TTC549 (cell line): ENCODE results near the gene PLCD4.

Experiments used
- FAIRE-seq: peaks from 2 replicates; lab custom pipeline; 2012; peaks lifted over from hg19 to GRCh38; lab: Jason Lieb, UNC

The PLCD4 gene

GRCh38 chr2:218607436-218608115 lies at the start of gene PLCD4:
PLCD4 (plus strand) TSS chr2:218607899; CDS start chr2:218615740, 7,841 bp downstream.
- FAIRE-seq = no peak

GRCh38 chr2:218557941-218558340 lies 49.8 kb upstream of the PLCD4 start:
- no peak for FAIRE-seq

GRCh38 chr2:218558986-218559385 lies 48.7 kb upstream of the PLCD4 start:
- no peak for FAIRE-seq

GRCh38 chr2:218564056-218564455 lies 43.6 kb upstream of the PLCD4 start:
- no peak for FAIRE-seq

- FAIRE-seq = no peak
Measured at GRCh38 chr2:218566296-218566695, 41.4 kb upstream of the PLCD4 start.

DNA sequence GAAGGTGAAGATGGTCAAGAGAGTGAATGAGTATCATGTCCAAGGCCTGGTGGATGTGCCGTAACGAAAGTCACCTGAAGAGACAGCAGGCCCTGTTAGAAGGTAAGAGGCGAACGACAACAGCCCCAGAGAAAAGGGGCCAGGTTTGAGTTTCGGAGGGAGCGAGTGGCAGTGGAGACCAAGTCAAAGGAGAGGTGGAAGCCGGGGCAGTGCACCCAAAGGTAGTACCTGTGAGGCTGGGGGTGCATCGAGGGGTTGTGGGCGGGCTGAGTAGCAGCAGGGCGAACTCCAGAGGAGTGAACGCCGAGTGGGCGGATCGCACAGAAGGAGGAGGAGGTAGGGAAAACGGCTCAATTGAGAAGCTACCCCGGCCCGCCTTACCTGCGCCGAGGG lies 39.9 kb upstream of the PLCD4 start:
- no peak for FAIRE-seq

DNA sequence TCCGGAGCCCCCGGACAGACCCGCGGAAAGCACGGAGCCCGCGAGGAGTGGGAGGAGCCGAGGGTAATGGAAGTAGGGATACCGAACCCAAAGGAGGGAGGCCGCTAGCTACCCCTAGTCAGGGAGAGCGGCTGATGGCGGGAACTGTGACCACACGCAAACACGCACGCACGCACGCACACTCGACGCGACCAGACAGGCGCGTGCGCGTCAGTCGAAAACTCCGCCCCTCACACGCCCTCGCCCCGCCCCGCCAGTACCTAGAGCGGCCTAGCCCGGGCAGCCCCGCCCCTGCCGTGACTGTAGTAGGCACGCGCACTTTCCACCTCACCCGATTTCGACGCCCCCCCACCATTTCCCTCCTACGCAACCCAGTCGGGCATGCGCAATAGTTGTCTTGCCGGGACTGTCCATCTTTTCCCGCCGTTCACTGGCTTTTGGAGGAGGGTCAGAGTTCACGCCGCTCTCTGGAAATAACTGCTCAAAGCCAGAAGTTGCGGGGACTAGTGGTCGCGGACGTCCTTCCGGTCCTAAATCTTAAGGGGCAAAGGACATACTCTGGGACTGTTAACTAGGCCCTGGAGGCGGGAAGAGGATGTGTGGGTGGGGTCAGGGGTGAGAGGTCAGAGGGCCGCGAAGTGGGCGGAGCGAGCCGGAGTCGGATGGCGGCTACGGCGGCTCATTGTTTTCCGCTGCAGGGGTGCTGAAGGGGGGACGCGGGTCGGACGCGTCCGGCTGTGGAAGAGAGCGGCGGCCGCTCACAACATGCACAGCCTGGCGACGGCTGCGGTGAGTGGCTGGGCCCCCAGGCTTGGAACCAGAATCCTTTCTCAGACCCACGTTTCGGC lies 39.3 kb upstream of the PLCD4 start, which contains the start of the genes CNOT9 and USP37:
TSS of gene CNOT9 (plus strand) at position 650 of the 848 bp plus-strand sequence. CDS start at position 766, 116 bp downstream.
TSS of gene USP37 (minus strand) at position 162 of the 848 bp plus-strand sequence. CDS start 9,698 bp downstream, outside the sequence.
- FAIRE-seq = peak; percentile 85

DNA sequence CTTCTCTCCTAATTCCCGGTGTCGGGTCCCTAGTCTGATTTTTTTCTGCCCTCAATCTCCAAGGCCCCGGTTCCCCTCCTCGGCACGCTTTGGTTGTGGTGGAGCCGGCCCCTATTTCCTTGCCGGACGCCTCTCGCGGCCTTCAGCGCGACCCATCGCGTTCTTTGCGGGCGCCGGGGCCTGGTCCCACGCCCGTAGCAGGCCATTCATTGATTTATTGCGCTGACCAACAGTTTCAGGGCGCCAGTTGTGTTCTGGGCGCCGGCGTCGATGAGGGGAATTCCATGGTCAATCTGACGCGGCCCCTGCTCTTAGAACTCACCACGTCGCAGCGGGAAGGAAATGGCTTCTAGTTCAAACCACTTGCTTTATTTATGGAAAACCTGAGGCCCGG lies 38.7 kb upstream of the PLCD4 start:
- FAIRE-seq = no peak

DNA sequence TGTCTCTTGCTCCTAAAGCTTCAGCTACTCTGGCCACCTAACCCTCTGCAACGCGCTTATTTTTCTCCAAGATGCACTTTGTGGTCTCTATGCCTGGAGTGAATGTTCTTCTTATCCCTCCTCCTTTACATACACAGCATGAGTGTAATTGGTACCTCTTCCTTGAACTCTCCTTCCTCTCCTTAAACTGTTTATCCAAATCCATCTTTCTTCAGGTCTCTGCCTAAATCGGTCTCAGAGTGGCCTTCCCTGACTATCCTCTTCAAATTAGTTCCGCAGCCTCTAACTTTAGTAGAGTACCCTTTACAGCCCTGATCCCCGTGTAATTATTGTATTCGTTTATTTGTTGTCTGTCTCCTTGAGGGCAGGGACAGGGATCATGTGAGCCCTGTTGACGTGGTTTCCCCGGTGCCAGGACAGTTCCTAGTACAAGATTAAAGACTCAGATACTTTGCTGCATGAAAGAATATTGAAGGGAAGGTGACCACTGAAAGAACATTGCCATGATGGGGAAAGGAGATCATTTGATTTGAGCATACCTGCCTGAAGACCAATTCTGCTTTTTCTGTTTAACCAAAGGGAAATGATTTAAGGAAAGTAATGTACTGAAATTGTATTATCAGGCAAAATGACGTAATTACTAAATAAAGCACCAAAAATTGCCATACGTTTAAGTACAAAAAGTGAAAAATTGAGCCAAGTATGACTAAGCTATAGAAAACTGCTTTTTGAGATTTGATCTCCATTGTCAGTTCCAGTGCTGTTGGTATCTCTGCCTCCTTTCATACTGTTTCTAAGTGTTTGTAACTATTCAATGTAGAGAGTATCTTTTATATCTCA lies 37.8 kb upstream of the PLCD4 start:
- FAIRE-seq = no peak

- no peak for FAIRE-seq
Measured at GRCh38 chr2:218570850-218571249, 36.8 kb upstream of the PLCD4 start.

DNA sequence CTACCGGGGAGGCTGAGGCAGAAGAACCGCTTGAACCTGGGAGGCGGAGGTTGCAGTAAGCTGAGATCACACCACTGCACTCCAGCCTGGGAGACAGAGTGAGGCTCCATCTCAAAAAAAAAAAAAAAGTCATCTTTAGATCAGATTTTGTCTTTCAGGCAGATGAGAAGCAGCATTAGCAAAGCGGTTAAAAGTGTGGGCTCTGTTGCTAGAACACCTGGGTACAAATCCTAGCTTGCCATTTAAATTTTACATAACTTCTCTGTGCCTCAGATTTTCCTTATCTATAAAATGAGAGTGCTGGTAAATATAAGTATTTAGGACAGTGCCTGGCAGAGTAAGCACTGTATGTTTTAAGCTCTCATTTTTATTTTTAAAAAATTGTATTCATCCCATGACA lies 30.8 kb upstream of the PLCD4 start:
- no peak for FAIRE-seq

DNA sequence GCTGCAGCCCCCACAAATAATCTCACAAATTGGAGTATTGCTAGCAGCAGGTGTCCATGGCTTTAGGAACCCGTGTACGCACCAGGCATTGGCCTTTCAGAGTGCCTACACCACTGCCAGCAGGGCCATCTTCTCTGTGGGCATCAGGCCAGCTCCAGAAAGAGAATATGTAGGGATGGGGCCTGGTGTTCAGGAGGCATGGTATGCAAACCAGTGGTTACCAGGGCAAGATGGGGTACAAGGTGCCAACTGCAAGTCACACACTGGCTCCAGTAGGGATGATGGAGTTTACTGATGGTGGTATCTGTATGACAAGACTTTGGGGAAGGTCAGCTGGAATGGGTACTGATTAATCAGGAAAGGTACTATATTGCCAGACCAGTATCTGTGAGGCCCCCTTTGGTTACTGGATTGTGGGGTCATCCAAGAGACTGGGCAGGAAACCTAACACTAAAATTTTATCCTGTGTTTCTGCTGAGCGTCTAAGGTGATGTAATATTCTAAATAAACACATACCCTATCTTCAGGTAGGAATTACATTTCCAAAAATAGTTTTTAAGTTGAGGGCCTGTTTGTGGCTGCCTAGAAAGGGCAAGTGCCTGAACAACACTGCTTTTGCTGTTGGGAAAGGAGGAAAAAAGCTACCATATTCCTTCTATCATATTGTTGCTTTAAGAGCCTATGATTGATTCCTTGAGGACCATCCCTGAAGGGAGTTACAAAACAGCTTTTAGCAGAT lies 30.0 kb upstream of the PLCD4 start:
- FAIRE-seq = no peak

DNA sequence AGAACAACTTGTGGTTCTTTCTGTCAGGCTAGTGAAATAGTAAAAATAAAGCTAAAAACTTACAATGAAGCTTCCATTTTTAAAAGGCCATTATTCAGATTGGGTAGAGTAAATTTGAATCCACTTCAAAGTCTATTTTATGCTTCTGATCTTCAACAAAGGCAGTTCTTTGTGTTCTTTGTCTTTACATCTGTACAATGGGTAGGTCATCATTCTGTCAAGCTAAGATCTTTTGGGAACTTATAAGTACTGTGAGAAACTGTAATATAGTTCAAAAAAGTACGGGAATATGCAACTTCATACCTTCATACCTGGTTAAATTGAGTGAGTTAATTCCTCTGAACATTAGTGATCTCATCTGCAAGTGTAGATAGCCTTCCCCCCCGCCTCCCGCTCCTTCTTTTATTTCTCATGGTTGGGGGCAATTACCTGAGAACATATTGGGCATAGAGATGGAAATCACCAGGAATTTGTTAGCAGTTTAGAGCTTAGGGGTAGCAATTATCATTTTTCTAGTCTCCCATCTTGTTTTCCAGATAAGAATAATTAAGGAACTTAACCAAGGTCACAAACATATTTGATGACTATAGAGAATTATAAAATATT lies 29.3 kb upstream of the PLCD4 start:
- no peak for FAIRE-seq

- no peak for FAIRE-seq
Measured at GRCh38 chr2:218582076-218582475, 25.6 kb upstream of the PLCD4 start.

DNA sequence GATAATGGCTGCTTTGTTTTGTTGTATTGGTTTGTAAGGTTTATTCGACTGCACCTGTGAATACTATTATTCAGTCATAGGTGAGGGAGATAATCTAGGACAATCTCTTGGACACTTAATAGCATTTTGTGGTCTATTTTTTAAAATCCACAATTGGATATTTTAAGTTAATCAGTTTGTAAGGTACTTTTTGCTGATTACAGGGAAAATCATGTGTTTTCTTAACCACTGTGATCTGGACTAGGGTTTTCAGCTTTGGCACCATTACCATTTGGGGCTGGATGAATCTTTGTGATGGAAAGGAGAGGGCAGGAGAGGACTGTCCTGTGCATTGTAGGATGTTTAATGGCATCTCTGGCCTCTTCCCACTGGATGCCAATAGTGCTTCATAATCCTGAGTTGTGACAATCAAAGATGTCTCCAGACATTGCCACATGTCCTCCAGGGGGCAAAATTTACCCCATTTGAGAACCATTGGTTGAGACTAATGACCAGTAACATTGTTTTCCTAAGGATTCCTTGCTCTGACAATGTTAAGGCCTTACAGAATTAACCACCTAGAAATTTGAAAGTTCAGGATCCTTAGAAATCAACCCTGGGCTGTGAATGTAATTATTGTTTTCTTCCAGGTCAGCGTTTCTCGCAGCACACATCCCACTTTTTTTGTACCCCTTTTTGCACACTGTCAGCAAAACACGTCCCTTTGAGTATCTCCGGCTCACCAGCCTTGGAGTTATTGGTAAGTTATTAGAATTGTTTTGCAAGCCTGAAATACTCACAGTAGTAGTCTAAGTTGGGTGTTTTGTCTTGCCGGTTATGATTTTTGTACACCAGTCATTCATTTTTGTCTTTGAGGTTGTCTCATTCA lies 23.5 kb upstream of the PLCD4 start:
- FAIRE-seq = no peak

GRCh38 chr2:218585541-218585940 lies 22.2 kb upstream of the PLCD4 start:
- FAIRE-seq = no peak

DNA sequence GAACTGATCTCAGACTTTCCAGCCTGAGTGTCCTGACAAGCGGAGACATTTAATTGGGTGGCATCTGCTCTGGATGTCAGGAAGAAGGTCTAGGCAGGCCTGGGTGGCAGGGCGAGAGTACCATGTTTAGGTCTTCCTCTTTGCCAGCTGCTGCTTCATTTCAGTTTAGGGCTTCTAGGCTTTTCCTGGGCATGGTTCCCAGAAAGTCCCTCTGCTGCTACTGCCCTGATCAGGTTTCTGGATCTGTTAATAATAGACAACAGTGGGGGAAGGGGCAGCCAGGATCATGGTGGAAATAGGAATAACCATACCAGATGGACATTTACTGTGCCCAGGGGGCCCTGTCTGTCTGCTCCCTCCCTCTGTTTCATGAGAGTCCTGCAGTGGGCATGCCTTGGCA lies 2.3 kb upstream of the PLCD4 start:
- no peak for FAIRE-seq

DNA sequence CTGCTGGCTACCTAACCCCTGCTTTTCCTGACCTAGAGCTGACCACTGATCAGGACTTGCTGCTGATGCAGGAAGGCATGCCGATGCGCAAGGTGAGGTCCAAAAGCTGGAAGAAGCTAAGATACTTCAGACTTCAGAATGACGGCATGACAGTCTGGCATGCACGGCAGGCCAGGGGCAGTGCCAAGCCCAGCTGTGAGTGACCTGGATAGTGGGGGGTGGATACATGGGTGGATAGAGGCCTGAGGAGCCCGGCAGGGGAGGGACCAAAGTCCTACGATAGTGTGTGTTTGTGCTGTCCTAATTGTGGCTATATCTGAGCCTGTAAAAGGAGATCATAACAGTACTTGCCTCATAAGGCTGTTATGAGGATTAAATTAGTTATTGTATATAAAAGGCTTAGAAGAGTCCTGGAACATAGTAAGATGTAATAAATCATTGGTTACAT lies 8.2 kb downstream of the PLCD4 start:
- no peak for FAIRE-seq

GRCh38 chr2:218618102-218618860 lies 10.6 kb downstream of the PLCD4 start:
- no peak for FAIRE-seq

- FAIRE-seq = no peak
Measured at GRCh38 chr2:218621007-218621406, 13.3 kb downstream of the PLCD4 start.
